Activated CD8-positive, alpha-beta T cell treated with anti-CD3 and anti-CD28 coated beads for 36 hours (primary cell): ENCODE measurements around the gene ATP1B3. TPM values are rescaled to one million over a fixed set of nuclear protein-coding genes. Genes with fewer than 3 reads are reported as not detected.
"Not testable (repeated sequence)": the region's sequence is repeated elsewhere in the genome, so short reads cannot be mapped to it uniquely, and the experiment has no call there.

Experiments used
- ATAC-seq: fragments of 200-7000 bp; cut with Tn5 transposase; one replicate; pipeline ENCODE4 v1.10.0; 2021; ENCODE audit warnings: mild to moderate bottlenecking, moderate library complexity
- CTCF ChIA-PET: fragments of 350-600 bp; sonication (Branson Sonifier 250); formaldehyde crosslinking; loops from one replicate; lab custom pipeline; 2021; ENCODE audit warnings: antibody characterized with exemption; lab: Charles Lee
- POLR2A ChIA-PET: fragments of 350-600 bp; sonication (Branson Sonifier 250); formaldehyde crosslinking; loops from one replicate; lab custom pipeline; 2021; ENCODE audit warnings: antibody characterized with exemption; lab: Charles Lee
- DNase-seq: peaks from one replicate; pipeline ENCODE4 v3.0.0-alpha.2; 2020
- H3K27ac Mint-ChIP-seq: one replicate; pipeline ENCODE4 v1.8.0; 2021; ENCODE audit warnings: mild to moderate bottlenecking, mixed read lengths
- H3K27me3 Mint-ChIP-seq: one replicate; pipeline ENCODE4 v1.8.0; 2021; ENCODE audit warnings: mixed read lengths
- H3K36me3 Mint-ChIP-seq: one replicate; pipeline ENCODE4 v1.8.0; 2021; ENCODE audit warnings: low read depth, mixed read lengths
- H3K4me1 Mint-ChIP-seq: one replicate; pipeline ENCODE4 v1.8.0; 2021; ENCODE audit warnings: low read depth, mixed read lengths
- H3K4me3 Mint-ChIP-seq: one replicate; pipeline ENCODE4 v1.8.0; 2021; ENCODE audit warnings: mild to moderate bottlenecking, moderate library complexity, mixed read lengths
- H3K9me3 Mint-ChIP-seq: one replicate; pipeline ENCODE4 v1.8.0; 2021; ENCODE audit warnings: mixed read lengths
- CTCF ChIP-seq: fragments of 200-600 bp; IDR thresholded peaks from one replicate; pipeline ENCODE4 v1.8.0; 2022; ENCODE audit warnings: antibody characterized with exemption, mild to moderate bottlenecking
- intact Hi-C: fragments of 100-400 bp; cut with micrococcal nuclease; formaldehyde crosslinking; loops from one replicate; pipeline ENCODE4 v1.10.0; 2022
- total RNA-seq, 2 experiments: library from RNA; stranded (reverse); gene quantifications; one replicate each; pipeline ENCODE4 v1.2.3, GENCODE V29; 2021

The ATP1B3 gene
- total RNA-seq, 2 experiments from 2014 or later, result 127 to 134 TPM

GRCh38 chr3:141904203-141904602 is 27.8 kb downstream of the ATP1B3 start:
- Mint-ChIP-seq H3K27ac (no peak overlapping the region), H3K27me3 (no peaks in the 10 kb centered on the region), H3K4me3 (no peak overlapping the region), H3K36me3 (peaks cover 54% of the 10 kb centered on the region), H3K9me3 (peaks cover 6% of the 10 kb centered on the region), H3K4me1 (peaks cover 21% of the 10 kb centered on the region)
- ChIA-PET CTCF (interaction anchor here (0.6 to 1.6 kb wide), 4 partner anchors 8 to 166 kb away, joined by 3 to 9 read pairs (median 4); partner anchors contain the start of gene RNF7), POLR2A (interaction anchor here (0.6 kb wide), 1 partner anchor 416 kb away, joined by 4 read pairs; no protein-coding TSS in a partner anchor)
- TF ChIP-seq CTCF, result no peak
- ATAC-seq (peak; percentile 27), DNase-seq (no peak)
- intact Hi-C loops, result no loop called here

- Mint-ChIP-seq H3K36me3 (peaks cover 50% of the 10 kb centered on the region), H3K4me3 (no peak overlapping the region), H3K4me1 (peaks cover 21% of the 10 kb centered on the region), H3K9me3 (peaks cover 4% of the 10 kb centered on the region), H3K27ac (peak overlapping the region; percentile 62), H3K27me3 (no peaks in the 10 kb centered on the region)
- no peak for TF ChIP-seq CTCF
- ChIA-PET POLR2A (interaction anchor here (0.6 kb wide), 1 partner anchor 54 kb away, joined by 3 read pairs; no protein-coding TSS in a partner anchor), CTCF (interaction anchor here (1.3 to 1.6 kb wide), 2 partner anchors 9 to 167 kb away, joined by 4 to 9 read pairs; partner anchors contain the start of gene RNF7)
- ATAC-seq (peak; percentile 37), DNase-seq (no peak)
- intact Hi-C loops, result no loop called here
These were observed 28.7 kb downstream of the ATP1B3 start for GRCh38 chr3:141905129-141905528.

- peaks cover 59% of the 10 kb centered on the region for H3K36me3 Mint-ChIP-seq
- intact Hi-C loops, result no loop called here
- POLR2A ChIA-PET, result interaction anchor here (0.6 to 0.9 kb wide), 2 partner anchors 11 to 16 kb away, joined by 3 read pairs; no protein-coding TSS in a partner anchor
- peaks cover 2% of the 10 kb centered on the region for H3K9me3 Mint-ChIP-seq
- peaks cover 10% of the 10 kb centered on the region for H3K4me1 Mint-ChIP-seq
- DNase-seq (no peak), ATAC-seq (no peak)
- no peak overlapping the region for H3K4me3 Mint-ChIP-seq
- no peaks in the 10 kb centered on the region for H3K27me3 Mint-ChIP-seq
- no peak for TF ChIP-seq CTCF
- CTCF ChIA-PET, result interaction anchor here (1.0 to 1.4 kb wide), 4 partner anchors 12 to 171 kb away, joined by 3 to 5 read pairs (median 3); partner anchors contain the start of gene RNF7
- peak overlapping the region; percentile 52 for H3K27ac Mint-ChIP-seq
These were observed 33.0 kb downstream of the ATP1B3 start for GRCh38 chr3:141909408-141909807.

GRCh38 chr3:141909986-141910385 is 33.5 kb downstream of the ATP1B3 start:
- DNase-seq, POLR2A ChIA-PET, intact Hi-C loops, H3K4me1 Mint-ChIP-seq, H3K27me3 Mint-ChIP-seq, H3K4me3 Mint-ChIP-seq, H3K9me3 Mint-ChIP-seq, ATAC-seq: not testable (repeated sequence)
- Mint-ChIP-seq H3K36me3 (peaks cover 61% of the 10 kb centered on the region), H3K27ac (peak overlapping the region; percentile 52)
- CTCF ChIA-PET, result interaction anchor here (1.0 kb wide), 1 partner anchor 171 kb away, joined by 5 read pairs; the partner anchor contains the start of gene RNF7

- Mint-ChIP-seq H3K27me3 (no peaks in the 10 kb centered on the region), H3K36me3 (peaks cover 59% of the 10 kb centered on the region), H3K27ac (peak overlapping the region; percentile 6), H3K4me3 (no peak overlapping the region), H3K4me1 (peaks cover 4% of the 10 kb centered on the region), H3K9me3 (peaks cover 2% of the 10 kb centered on the region)
- ATAC-seq (peak; percentile 80), DNase-seq (peak; percentile 67)
- POLR2A ChIA-PET, result interaction anchor here (0.7 to 1.4 kb wide), 4 partner anchors 13 to 175 kb away, joined by 3 to 8 read pairs (median 4); partner anchors contain the start of gene RNF7
- CTCF ChIA-PET, result interaction anchor here (0.9 to 2.5 kb wide), 27 partner anchors 8 to 552 kb away, joined by 3 to 14 read pairs (median 4); partner anchors contain the start of genes GRK7 and RNF7
- TF ChIP-seq CTCF, result peak; percentile 70
- intact Hi-C loops, result loop anchor here (2.0 kb wide), 1 partner anchor 174 kb away; the partner anchor contains the start of gene RNF7
These were observed 36.8 kb downstream of the ATP1B3 start for GRCh38 chr3:141913150-141913811.
